ENCODE data around the gene APOA5. TPM values are rescaled to one million over a fixed set of nuclear protein-coding genes. Genes with fewer than 3 reads are reported as not detected.

The APOA5 gene
- polyA plus RNA-seq, 2 of the 4 experiments (the other 2 are of a cell fraction): not detected

DNA sequence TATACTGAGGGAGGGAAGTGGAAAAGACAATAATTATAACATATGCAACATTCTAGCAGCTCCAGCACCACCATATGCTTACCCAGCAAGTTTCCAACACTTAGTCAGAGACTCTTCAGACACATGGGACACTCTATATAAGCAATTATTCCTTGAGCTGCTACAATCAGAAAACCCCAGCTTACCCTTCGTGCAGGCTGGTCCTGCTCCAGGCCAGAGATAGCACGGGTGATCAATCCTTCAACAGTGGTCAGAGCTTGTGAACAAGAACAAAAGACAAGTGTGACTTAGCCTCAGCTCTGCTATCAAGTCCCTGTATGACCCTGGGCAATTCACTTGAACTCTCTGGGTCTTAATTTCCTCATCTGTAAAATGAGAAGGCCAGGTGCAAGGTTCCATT, 5.4 kb downstream of the APOA5 start:
- peak overlapping the region; percentile 94; the same call in 2 of the 3 replicates for H3K4me3 ChIP-seq
- H3K4me2 ChIP-seq: peak overlapping the region; percentile 77
- FAIRE-seq (no peak), ATAC-seq (no peak), DNase-seq (ENCODE audit: low read depth in 1 of 2, low spot score in 1 of 2) (no peak)
- H3K9me3 ChIP-seq: no peaks in the 10 kb centered on the region
- WGBS (ENCODE audit: missing lambda C conversion rate): 90% methylated on average over 2 of the region's 2 CpGs
- peaks cover 10% of the 10 kb centered on the region; the same call in 1 of the 3 replicates for H3K4me1 ChIP-seq
- TF ChIP-seq, protein P1, sequence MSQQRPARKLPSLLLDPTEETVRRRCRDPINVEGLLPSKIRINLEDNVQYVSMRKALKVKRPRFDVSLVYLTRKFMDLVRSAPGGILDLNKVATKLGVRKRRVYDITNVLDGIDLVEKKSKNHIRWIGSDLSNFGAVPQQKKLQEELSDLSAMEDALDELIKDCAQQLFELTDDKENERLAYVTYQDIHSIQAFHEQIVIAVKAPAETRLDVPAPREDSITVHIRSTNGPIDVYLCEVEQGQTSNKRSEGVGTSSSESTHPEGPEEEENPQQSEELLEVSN (IDR thresholded peaks at IDR 0.05; ENCODE audit: borderline replicate concordance, low read depth): no peak
- TF ChIP-seq JUNB (IDR thresholded peaks at IDR 0.05): no peak
- TF ChIP-seq, protein P2, sequence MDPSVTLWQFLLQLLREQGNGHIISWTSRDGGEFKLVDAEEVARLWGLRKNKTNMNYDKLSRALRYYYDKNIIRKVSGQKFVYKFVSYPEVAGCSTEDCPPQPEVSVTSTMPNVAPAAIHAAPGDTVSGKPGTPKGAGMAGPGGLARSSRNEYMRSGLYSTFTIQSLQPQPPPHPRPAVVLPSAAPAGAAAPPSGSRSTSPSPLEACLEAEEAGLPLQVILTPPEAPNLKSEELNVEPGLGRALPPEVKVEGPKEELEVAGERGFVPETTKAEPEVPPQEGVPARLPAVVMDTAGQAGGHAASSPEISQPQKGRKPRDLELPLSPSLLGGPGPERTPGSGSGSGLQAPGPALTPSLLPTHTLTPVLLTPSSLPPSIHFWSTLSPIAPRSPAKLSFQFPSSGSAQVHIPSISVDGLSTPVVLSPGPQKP (IDR thresholded peaks at IDR 0.05; ENCODE audit: low read depth, low read length): no peak
- no peak for TF ChIP-seq FOXS1 (CRISPR knock-in tag; IDR thresholded peaks at IDR 0.05)
- no peak for TF ChIP-seq FOSB (CRISPR knock-in tag; IDR thresholded peaks at IDR 0.05)
- no peak for TF ChIP-seq NFE2L2 (conservative IDR thresholded peaks at IDR 0.05; ENCODE audit: low read length)
- TF ChIP-seq CHD4 (IDR thresholded peaks at IDR 0.05; ENCODE audit: borderline replicate concordance): no peak
- TF ChIP-seq ZSCAN20 (CRISPR knock-in tag; IDR thresholded peaks at IDR 0.05): no peak
- TF ChIP-seq SREBF2 (IDR thresholded peaks at IDR 0.05): no peak
- TF ChIP-seq, protein P3, sequence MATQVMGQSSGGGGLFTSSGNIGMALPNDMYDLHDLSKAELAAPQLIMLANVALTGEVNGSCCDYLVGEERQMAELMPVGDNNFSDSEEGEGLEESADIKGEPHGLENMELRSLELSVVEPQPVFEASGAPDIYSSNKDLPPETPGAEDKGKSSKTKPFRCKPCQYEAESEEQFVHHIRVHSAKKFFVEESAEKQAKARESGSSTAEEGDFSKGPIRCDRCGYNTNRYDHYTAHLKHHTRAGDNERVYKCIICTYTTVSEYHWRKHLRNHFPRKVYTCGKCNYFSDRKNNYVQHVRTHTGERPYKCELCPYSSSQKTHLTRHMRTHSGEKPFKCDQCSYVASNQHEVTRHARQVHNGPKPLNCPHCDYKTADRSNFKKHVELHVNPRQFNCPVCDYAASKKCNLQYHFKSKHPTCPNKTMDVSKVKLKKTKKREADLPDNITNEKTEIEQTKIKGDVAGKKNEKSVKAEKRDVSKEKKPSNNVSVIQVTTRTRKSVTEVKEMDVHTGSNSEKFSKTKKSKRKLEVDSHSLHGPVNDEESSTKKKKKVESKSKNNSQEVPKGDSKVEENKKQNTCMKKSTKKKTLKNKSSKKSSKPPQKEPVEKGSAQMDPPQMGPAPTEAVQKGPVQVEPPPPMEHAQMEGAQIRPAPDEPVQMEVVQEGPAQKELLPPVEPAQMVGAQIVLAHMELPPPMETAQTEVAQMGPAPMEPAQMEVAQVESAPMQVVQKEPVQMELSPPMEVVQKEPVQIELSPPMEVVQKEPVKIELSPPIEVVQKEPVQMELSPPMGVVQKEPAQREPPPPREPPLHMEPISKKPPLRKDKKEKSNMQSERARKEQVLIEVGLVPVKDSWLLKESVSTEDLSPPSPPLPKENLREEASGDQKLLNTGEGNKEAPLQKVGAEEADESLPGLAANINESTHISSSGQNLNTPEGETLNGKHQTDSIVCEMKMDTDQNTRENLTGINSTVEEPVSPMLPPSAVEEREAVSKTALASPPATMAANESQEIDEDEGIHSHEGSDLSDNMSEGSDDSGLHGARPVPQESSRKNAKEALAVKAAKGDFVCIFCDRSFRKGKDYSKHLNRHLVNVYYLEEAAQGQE (IDR thresholded peaks at IDR 0.05): no peak
- TF ChIP-seq ZNF302 (CRISPR knock-in tag; IDR thresholded peaks at IDR 0.05): no peak
- ChIA-PET CTCF (interaction anchor here (1.8 to 8.8 kb wide), 3 partner anchors 9 to 321 kb away, joined by 5 to 114 read pairs (median 6); no protein-coding TSS in a partner anchor), POLR2A (interaction anchor here (1.3 kb wide), 1 partner anchor 37 kb away, joined by 3 read pairs; the partner anchor contains the start of gene APOA4)
- H3K27ac ChIP-seq: no peak overlapping the region

DNA sequence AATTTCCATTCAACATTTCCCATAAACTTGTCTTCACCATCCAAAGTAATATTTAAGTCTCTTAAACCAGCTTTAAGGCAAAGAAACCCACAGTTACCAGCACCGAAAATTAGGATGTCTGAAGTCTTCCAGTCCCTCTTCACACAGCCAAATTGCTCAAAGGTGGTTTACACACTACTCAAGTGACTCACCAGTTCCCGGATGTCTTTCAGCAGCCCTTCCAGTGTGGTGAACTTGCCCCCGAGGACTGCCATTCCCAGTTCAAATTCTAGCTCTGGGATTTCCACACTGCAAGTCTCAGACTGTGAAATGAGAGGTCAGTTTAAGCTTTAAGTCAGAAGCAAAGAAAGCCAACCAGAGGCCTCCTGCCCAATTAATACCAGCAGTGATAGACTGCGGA, 9.0 kb downstream of the APOA5 start:
- ChIA-PET POLR2A (interaction anchor here (0.6 to 1.1 kb wide), 2 partner anchors 9 to 356 kb away, joined by 3 read pairs; no protein-coding TSS in a partner anchor), CTCF (interaction anchor here (1.4 kb wide), 1 partner anchor 9 kb away, joined by 7 read pairs; the partner anchor contains the start of gene APOA5)
- Histone ChIP-seq H3K4me3 (no peak overlapping the region), H3K27ac (no peak overlapping the region), H3K4me1 (peaks cover 7% of the 10 kb centered on the region; the same call in 1 of the 3 replicates), H3K4me2 (no peak overlapping the region), H3K9me3 (no peaks in the 10 kb centered on the region)
- DNase-seq (ENCODE audit: low read depth in 1 of 2, low spot score in 1 of 2) (no peak), FAIRE-seq (no peak), ATAC-seq (no peak)
- WGBS (ENCODE audit: missing lambda C conversion rate): 91% methylated on average over 4 of the region's 4 CpGs
- TF ChIP-seq, protein P4, sequence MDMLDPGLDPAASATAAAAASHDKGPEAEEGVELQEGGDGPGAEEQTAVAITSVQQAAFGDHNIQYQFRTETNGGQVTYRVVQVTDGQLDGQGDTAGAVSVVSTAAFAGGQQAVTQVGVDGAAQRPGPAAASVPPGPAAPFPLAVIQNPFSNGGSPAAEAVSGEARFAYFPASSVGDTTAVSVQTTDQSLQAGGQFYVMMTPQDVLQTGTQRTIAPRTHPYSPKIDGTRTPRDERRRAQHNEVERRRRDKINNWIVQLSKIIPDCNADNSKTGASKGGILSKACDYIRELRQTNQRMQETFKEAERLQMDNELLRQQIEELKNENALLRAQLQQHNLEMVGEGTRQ (IDR thresholded peaks at IDR 0.05): no peak
- no peak for TF ChIP-seq CBX8 (IDR thresholded peaks at IDR 0.05)
- TF ChIP-seq ESRRA (IDR thresholded peaks at IDR 0.05; ENCODE audit: borderline replicate concordance, low read length): no peak
- no peak for TF ChIP-seq FOXS1 (CRISPR knock-in tag; IDR thresholded peaks at IDR 0.05)
- TF ChIP-seq BHLHE40 (IDR thresholded peaks at IDR 0.05; ENCODE audit: low read depth, low read length): no peak
- TF ChIP-seq RARB (CRISPR knock-in tag; IDR thresholded peaks at IDR 0.05): no peak
- TF ChIP-seq, protein P2 (IDR thresholded peaks at IDR 0.05; ENCODE audit: low read depth, low read length): no peak
- TF ChIP-seq TFCP2L1 (CRISPR knock-in tag; IDR thresholded peaks at IDR 0.05): no peak
- TF ChIP-seq, protein P5, sequence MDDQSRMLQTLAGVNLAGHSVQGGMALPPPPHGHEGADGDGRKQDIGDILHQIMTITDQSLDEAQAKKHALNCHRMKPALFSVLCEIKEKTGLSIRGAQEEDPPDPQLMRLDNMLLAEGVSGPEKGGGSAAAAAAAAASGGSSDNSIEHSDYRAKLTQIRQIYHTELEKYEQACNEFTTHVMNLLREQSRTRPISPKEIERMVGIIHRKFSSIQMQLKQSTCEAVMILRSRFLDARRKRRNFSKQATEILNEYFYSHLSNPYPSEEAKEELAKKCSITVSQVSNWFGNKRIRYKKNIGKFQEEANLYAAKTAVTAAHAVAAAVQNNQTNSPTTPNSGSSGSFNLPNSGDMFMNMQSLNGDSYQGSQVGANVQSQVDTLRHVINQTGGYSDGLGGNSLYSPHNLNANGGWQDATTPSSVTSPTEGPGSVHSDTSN (IDR thresholded peaks at IDR 0.05): no peak
- TF ChIP-seq, protein P1 (IDR thresholded peaks at IDR 0.05; ENCODE audit: borderline replicate concordance, low read depth): no peak
- TF ChIP-seq JUNB (IDR thresholded peaks at IDR 0.05): no peak
- TF ChIP-seq TP53 (CRISPR knock-in tag; IDR thresholded peaks at IDR 0.05): no peak
- TF ChIP-seq, protein P6, sequence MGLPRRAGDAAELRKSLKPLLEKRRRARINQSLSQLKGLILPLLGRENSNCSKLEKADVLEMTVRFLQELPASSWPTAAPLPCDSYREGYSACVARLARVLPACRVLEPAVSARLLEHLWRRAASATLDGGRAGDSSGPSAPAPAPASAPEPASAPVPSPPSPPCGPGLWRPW (IDR thresholded peaks at IDR 0.05): no peak
- TF ChIP-seq EP300 (IDR thresholded peaks at IDR 0.05): no peak
- no peak for TF ChIP-seq SMC3 (IDR thresholded peaks at IDR 0.05)
- no peak for TF ChIP-seq RNF2 (IDR thresholded peaks at IDR 0.05; ENCODE audit: borderline replicate concordance, low read depth)
- no peak for TF ChIP-seq ZC3H11A (IDR thresholded peaks at IDR 0.05)
- TF ChIP-seq ZSCAN20 (CRISPR knock-in tag; IDR thresholded peaks at IDR 0.05): no peak
